SIG-M5 treated with dmso at 0.1 percent for 504 hours (cell line): ENCODE data around the gene SLC14A1.
"Not testable (repeated sequence)": the region's sequence is repeated elsewhere in the genome, so short reads cannot be mapped to it uniquely, and the experiment has no call there.

Source experiments
- DNase-seq: peaks from one replicate; lab custom pipeline; 2025; ENCODE audit not compliant: unreplicated experiment; lab: John Stamatoyannopoulos, UW

Gene SLC14A1

DNA sequence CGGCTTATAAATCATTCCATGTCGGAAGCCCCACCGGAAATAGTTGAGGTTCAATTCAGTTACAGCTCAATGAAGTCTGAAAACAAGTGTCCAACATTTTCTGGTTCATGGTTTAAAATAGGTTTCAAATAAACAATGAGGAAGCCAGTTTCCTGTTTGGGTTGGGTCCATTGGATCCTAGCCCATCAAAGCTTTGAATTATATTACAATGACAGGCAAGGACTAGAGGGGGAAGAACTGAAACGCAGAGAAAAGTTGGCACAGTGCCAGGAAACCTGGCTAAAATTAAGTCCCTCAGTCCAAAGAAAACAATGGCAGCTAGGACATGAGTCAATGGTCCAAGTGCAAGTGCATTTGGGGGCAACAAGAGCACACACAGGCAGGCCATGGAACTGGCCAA is 32.0 kb downstream of the SLC14A1 start:
- no peak for DNase-seq

- DNase-seq, result no peak
Observed at GRCh38 chr18:45757005-45757404, 33.0 kb downstream of the SLC14A1 start.

DNA sequence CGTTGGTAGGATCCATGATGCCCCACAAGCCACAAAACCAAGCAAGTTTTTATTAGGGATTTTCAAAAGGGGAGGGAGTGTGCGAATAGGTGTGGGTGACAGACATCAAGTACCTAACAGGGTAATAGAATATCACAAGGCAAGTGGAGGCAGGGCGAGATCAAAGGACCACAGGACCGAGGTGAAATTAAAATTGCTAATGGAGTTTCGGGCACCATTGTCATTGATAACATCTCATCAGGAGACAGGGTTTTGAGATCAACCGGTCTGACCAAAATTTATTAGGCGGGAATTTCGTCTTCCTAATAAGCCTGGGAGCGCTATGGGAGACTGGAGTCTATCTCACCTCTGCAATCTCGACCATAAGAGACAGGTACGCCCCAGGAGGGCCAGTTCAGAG is 33.7 kb downstream of the SLC14A1 start:
- DNase-seq, result not testable (repeated sequence)

DNA sequence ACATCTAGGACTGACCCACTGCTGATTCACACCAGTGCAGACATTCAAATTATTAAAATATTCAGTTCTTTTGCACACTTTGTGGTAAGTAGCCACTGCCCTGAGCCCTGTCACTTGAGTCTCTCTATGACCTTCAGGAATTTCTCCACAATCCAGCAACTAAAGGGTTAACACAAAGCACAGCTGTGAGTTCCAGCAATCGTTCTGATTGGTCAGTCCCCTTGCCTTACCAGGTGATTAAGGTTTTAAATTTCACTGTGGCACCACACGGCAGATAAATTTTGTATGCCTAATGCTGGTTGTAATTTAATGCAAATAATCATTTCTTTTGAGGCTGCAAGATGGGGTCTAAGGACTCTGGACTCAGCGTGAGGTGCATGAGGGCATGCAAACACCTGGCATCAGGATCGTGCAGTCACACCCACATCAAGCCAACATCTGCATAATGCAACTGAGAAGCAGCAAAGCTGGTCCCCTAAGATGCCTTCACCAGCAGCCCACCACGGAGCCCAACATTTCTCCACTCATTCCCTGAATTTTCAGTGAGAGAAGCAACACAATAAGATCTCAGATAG is 36.6 kb downstream of the SLC14A1 start:
- DNase-seq, result no peak

DNA sequence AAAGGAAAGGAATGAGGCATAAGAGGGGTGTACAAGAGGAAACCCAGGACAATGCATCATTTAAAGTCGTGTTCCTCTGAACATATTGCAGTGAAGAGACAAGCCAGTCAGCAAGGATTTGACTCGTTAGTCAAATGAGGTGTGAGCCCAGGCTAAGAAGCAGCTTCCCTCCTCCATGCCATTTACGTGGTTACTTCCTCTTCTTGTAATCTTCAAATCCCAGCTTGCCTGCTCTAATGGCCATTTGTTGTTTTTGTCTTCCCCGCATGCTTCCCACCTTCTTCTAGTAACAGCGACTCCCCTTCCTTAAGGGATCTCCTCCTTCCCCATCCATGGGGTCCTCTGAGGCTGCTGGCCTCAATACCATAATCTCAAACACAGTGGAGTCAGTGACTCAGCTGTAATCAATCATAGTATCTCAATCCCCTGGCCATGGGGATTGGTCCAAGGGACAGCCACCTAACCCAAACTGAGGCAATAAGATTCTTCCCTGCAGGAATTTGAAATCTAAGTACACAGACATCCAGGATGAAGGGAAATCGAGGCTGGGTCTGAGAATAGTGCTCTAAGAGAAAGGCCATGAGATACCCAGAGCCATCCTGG is 37.6 kb downstream of the SLC14A1 start:
- DNase-seq, result no peak

DNA sequence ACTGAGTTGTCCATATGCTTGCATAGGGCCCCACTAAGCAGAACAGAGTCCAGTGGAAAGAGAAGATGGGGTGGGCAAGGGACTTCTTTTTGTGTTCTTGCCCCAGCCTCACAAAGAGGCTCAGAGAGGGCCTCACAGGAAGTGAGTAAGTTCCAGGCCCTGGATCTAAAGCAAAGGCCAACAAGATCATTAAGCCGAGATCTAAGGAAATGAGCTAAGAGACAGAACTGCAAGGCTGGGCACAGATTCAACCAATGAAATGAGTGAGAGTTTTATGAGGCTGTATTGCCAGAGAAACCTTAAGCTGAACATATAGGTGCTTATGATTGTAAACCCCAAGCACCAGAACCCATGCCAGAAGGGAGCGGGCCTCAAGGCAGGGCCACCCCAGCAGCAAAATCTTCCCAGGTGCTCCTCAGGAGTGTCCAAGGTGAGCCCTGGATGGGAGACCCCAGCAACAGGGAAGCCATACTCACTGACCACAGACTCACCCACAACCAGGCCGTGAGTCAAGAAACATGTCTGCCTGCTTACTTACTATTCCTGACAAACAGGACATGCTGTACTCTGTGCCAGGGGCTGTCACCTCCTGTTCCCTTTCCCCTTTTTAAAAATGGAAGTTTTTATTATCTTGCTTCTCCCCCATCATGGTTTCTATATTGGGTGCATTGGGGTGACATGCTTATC is 40.2 kb downstream of the SLC14A1 start:
- DNase-seq, result no peak

DNA sequence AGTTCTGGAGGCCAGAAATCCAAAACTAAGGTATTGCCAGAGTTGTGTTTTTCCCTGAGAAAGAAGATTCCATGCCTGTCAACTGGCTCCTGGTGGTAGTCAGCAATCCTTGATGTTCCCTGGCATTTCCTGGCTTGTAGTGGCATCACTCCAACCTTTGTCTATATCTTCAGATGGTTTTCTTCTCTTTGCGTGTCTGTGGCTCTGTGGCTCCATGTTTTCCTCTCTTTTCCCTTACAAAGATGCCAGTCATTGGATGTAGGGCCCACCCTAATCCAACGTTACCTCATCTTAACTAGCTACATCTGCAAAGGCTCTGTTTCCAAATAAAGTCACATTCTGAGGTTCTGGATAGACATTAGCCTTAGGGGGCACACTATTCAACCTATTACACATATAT is 41.8 kb downstream of the SLC14A1 start:
- DNase-seq, result no peak

DNA sequence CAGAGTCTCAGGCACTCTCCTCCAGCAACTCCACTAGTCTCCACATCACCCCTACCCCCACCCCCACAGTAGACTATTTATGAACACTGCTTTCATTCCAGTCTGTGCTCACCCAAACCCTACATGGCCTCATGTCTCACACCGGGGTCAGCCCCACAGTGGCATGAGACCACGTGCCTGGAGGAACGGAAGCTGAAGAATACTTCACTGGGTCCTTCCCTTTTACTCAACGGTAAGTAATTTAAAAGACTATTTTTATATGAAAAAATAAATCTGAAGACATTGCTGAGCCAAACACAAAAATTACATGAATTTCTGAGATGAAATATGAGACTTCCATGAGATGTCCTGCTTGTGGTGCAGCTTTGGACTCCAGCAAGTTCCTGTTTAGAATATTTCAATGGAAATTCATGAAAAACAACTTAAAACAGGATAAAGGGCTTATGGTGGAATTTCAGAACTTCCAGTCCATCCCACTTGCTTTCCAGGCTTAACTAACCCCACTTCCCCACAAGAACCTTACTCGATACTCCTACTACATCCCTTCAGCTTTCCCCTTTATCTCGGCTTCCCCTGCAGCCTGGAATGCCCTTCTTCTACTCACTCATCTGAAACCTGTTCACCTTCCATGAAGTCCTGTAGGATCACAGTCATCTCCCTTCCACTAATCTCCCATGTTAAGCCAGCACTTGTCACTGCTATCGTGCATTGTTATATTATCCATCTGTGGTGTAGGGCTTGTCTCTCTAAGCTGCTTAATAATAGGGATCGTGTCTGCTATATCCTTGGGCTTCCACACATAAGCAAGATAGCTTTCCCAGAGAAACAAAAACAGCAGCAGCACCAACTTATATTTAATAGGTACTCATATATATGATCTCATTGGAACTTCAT is 47.9 kb downstream of the SLC14A1 start:
- no peak for DNase-seq

GRCh38 chr18:45774065-45774521 is 50.1 kb downstream of the SLC14A1 start:
- no peak for DNase-seq

GRCh38 chr18:45775241-45775676 is 51.3 kb downstream of the SLC14A1 start:
- peak; percentile 64 for DNase-seq

- DNase-seq, result no peak
Observed at GRCh38 chr18:45775743-45776142, 51.8 kb downstream of the SLC14A1 start.

DNA sequence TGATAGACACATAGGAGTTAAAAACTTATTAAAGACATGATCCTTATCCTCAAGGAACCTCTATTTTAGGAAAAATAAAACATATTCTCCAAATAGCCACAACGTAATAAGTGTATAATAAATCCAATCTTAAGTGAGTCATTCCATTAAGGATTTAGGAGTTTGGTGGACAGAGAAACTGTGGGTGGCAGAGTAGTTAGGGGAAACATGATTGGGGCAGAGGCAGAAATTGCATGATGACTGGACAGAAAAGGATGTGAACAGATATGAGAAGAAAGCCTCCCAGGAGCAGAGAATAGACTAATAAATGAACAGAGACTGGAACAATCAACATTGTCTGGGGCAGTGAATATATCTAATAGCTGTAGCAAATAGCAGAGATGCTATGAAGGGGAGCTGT is 53.4 kb downstream of the SLC14A1 start:
- no peak for DNase-seq

GRCh38 chr18:45780568-45780967 is 56.6 kb downstream of the SLC14A1 start:
- DNase-seq, result no peak

DNA sequence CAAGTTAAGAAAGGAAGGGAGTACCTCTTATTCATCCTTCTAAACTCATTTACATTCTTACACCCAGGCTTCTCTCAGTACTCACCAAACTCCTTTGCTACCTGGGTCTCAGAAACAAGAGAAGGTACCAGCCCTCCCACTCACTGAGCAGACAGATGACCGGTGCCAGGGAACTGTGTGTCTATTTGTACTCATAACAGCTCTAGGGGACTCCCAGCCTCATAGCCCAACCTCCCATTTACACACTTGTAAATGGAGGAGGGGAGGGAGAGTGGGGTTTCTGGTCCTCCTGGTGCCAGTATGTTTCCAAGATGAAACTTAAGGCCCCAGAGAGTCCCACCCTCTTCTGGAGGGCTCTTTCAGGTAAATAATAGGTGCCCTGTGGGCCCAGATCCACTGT is 58.7 kb downstream of the SLC14A1 start:
- DNase-seq, result no peak

DNA sequence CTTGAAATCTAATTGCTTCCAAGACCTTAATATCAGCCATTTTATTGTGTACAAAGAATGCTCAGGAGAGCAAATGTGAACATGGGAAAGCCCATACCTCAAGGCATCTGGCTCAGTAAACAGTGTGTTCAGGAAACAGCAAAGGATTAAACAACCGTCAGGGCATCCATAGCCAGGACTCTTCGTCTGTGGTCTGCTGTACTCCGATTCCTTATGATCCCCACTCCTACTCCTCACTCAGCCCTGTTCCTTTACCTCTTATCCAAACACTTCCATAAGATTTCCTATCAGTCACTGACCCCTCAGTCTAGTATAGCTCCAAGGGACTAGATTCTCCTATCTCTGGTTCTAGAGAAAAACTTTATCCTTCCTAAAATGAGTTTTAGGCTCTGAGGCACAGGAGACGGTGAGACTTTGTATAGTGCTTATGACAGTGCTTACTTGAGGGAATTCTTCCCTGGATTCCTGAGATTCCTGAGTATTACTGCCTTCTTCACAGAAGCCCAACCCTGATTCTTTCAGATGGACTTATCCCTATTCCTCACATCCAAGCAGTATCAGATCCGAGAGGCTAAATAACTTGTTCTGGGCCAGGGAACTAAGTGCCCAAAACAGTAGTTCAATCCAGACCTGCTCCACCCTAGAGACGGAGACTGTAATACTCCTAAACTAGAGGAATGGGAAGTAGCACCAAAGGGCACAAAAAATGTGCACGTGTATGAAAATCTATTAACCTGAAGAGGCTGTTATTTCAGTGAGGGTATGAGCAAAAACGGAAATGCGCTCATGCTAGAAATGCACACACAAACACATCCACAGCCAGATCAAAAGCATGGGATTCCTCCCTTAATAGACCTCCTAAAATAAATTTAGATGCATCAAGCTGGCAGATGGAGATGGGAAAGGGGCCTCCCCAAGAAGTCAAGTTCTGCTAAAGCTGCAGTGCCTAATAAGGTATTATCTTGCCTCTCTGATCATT is 59.4 kb downstream of the SLC14A1 start:
- DNase-seq, result no peak

DNA sequence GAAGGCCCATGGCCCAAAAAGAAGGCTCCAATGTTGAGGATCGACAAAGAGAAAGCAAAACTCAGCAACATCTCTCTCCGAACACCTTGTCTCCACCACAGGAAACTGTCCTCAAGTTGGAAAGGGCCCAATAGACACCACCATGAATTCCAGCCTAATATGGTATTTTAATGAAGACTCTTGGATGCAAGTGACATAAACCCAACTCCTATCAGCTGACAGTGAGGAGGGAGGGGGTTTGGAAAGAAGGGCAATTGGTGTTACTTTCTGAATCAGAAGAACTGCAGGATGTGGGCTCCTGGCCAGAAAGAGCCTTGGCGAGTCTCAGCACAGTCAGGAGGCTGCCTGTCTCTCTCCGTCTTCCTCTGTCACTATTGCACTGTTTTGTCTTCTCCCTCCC is 61.2 kb downstream of the SLC14A1 start:
- DNase-seq, result no peak

- DNase-seq, result no peak
Observed at GRCh38 chr18:45786941-45787340, 63.0 kb downstream of the SLC14A1 start.

DNA sequence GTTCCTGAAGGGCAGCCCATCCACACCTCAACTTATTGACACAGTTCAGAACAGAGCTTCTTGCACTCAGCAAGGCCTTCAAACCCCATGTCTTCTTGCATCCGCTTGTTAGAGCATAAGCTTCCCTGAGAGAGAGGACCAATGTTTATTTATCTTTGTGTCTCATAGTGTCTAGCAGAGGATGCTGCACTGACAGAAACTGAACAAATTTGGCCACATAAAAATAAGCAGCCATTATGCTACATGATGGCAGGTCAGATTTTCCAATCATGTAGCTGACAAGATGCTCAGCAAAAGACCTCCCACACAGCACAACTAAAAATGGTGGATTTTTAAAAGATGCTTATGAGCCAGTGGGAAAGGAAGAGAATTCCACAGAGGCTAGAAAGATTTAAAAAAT is 63.4 kb downstream of the SLC14A1 start:
- no peak for DNase-seq

GRCh38 chr18:45788861-45789260 is 64.9 kb downstream of the SLC14A1 start:
- DNase-seq, result no peak

DNA sequence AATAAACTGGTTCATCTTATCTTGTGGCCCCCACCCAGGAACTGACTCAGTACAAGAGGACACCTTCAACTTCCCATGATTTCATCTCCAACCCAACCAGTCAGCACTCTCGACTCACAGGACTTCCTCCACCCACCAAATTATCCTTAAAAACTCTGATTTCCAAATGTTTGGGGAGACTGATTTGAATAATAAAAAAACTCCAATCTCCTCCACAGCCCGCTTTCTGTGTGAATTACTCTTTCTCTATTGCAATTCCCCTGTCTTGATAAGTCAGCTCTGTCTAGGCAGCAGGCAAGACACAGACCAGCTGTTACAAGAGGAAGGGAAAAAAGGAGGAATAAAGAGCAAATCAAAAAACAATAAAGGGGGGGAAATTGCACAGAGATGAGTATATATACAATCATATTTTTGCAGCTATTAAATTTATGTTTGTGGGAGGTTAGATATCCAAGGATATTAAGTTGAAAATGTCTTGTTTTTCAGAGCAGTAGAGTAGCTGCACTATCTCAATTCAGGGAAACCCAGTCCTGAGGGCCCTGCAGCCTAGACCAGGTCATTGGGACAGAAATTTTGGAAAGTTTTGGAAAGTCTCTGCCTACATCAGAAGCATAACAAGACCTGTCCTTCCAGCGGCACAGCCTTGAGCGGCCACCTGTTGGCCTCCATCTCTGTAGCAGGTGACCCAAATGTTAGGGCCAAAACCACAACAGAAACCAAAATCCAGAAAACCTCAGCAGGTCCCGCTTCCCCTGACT is 68.7 kb downstream of the SLC14A1 start:
- DNase-seq, result no peak
